RWPE2 (cell line): ENCODE results near the gene LRP1B.

Experiments
- ATAC-seq: fragments of 200-7000 bp; cut with Tn5 transposase; 3 replicates; pipeline ENCODE4 v1.9.1; 2021; ENCODE audit warnings: low read depth
- DNase-seq: peaks from one replicate; pipeline ENCODE4 v3.0.0-alpha.2; 2020; ENCODE audit warnings: low spot score
- H3K27ac ChIP-seq: fragments of 450-650 bp; 2 replicates; pipeline ENCODE4 v1.5.1; 2017; ENCODE audit warnings: mild to moderate bottlenecking; ENCODE audit not compliant: poor library complexity, severe bottlenecking
- H3K27me3 ChIP-seq: fragments of 250-450 bp; sonication (Bioruptor Pico); 2 replicates; pipeline ENCODE4 v1.5.1; 2021; ENCODE audit warnings: mild to moderate bottlenecking, moderate library complexity; ENCODE audit not compliant: insufficient read depth, poor library complexity, severe bottlenecking
- H3K36me3 ChIP-seq: fragments of 250-450 bp; sonication (Bioruptor Pico); 2 replicates; pipeline ENCODE4 v1.5.1; 2020; ENCODE audit warnings: low read depth, mild to moderate bottlenecking, moderate library complexity
- H3K4me1 ChIP-seq: fragments of 250-450 bp; sonication (Bioruptor Pico); 2 replicates; pipeline ENCODE4 v1.5.1; 2021; ENCODE audit warnings: mild to moderate bottlenecking, moderate library complexity; ENCODE audit not compliant: insufficient read depth, poor library complexity, severe bottlenecking
- H3K4me3 ChIP-seq: fragments of 250-450 bp; sonication (Bioruptor Pico); 2 replicates; pipeline ENCODE4 v1.5.1; 2021; ENCODE audit warnings: mild to moderate bottlenecking, moderate library complexity; ENCODE audit not compliant: severe bottlenecking
- H3K9me3 ChIP-seq: fragments of 250-450 bp; sonication (Bioruptor Pico); 2 replicates; pipeline ENCODE4 v1.5.1; 2021; ENCODE audit warnings: mild to moderate bottlenecking, moderate library complexity; ENCODE audit not compliant: severe bottlenecking
- CTCF ChIP-seq: fragments of 450-650 bp; IDR thresholded peaks from one replicate; pipeline ENCODE4 v1.5.1; 2017; ENCODE audit warnings: mild to moderate bottlenecking, moderate library complexity; ENCODE audit not compliant: poor library complexity, severe bottlenecking

LRP1B gene

GRCh38 chr2:140186313-140186712, 1944.5 kb downstream of the LRP1B start:
- Histone ChIP-seq H3K4me1 (no peaks in the 10 kb centered on the region), H3K4me3 (no peak overlapping the region), H3K9me3 (no peaks in the 10 kb centered on the region), H3K27ac (no peak overlapping the region), H3K36me3 (no peaks in the 10 kb centered on the region), H3K27me3 (peaks cover 5% of the 10 kb centered on the region)
- no peak for ATAC-seq
- no peak for TF ChIP-seq CTCF
- no peak for DNase-seq

DNA sequence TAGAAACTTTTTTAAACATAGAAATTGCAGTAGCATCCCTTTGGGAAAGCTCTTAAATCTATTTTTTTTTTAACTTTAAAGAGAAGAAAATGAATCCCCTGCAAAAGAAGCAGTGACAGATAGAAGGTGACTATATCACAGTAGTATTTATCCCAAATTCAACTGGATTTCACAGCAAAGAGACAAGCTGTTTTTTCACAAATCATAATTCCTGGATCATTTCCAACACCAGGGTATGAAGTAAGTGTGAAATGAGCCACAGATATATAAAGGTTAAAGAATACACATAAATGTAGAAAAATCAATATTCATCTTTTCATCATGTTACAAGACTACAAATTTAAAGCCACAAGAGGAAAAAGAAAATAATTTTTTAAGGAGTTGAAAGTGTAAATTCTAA, 1945.7 kb downstream of the LRP1B start:
- no peak overlapping the region for H3K4me3 ChIP-seq
- H3K36me3 ChIP-seq: no peaks in the 10 kb centered on the region
- no peak overlapping the region for H3K27ac ChIP-seq
- DNase-seq (no peak), ATAC-seq (no peak)
- no peaks in the 10 kb centered on the region for H3K9me3 ChIP-seq
- no peak for TF ChIP-seq CTCF
- no peaks in the 10 kb centered on the region for H3K4me1 ChIP-seq
- peaks cover 5% of the 10 kb centered on the region for H3K27me3 ChIP-seq

- no peak for TF ChIP-seq CTCF
- H3K27me3 ChIP-seq: no peaks in the 10 kb centered on the region
- no peaks in the 10 kb centered on the region for H3K36me3 ChIP-seq
- no peak overlapping the region for H3K4me3 ChIP-seq
- DNase-seq (no peak), ATAC-seq (no peak)
- no peaks in the 10 kb centered on the region for H3K4me1 ChIP-seq
- no peaks in the 10 kb centered on the region for H3K9me3 ChIP-seq
- no peak overlapping the region for H3K27ac ChIP-seq
Observed at GRCh38 chr2:140183056-140183765, 1947.6 kb downstream of the LRP1B start.
